ENCODE results near the gene RTN4R. TPM values are rescaled to one million over a fixed set of nuclear protein-coding genes. Genes with fewer than 3 reads are reported as not detected.
"Not testable (repeated sequence)": the region's sequence is repeated elsewhere in the genome, so short reads cannot be mapped to it uniquely, and the experiment has no call there.

RTN4R gene
- total and polyA plus RNA-seq, 9 of the 15 experiments (the other 6 are each of a cell fraction or from before 2014, with no cell fraction given), result 0.04 to 2.8 (median 1.4) TPM; not detected in 3

DNA sequence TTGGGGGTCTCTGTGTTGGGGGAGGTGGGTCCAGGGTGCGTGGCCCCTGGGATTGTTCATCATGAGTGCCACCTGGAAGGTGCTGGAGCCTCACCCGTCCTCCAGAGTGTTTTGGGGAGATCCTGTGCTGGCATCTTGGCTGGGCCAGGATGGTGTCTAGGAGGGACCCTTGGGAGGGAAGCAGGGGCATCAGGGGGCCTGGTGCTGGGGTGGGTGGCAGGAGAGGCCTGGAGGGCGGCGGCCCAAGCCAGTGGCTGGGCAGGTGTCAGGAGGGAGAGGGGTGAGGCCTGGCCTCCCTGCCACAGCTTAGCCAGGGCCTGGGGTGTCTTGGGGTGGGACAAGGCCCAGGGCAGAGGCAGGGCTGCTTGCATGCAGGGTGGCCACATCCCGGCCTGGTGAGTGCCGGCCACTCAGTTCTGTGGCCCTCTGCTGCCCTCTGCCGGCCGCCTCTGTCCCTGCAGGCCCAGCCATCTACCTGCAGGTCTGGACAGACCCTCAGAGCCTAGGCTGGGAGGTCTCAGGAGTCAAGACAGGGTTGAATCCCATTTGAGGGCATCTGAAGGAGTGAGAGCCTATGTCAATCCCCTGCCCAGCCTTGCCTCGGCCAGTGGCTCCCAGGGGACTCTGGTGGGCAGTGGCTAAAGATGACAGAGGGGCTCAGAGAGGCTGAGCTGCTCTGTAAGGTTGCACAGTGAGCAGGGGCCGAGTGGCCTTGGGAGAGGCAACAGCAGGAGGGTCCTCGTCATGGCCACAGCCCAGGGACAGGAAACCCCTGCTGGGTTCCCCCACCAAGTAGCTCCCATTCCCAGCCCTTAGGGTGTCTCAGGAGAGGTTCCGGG is 17.6 kb upstream of the RTN4R start:
- in situ Hi-C loops (cut with MboI) (loop anchor here (5.0 kb wide), 1 partner anchor 1333 kb away; no protein-coding TSS in a partner anchor), intact Hi-C loops (cut with micrococcal nuclease) (loop anchor here (1.0 kb wide), 1 partner anchor 128 kb away; no protein-coding TSS in a partner anchor)
- 6% methylated on average over 12 of the region's 12 CpGs for WGBS (ENCODE audit: insufficient coverage, low coverage, missing lambda C conversion rate)
- not testable (repeated sequence) for H3K4me3 ChIP-seq; H3K9me1 ChIP-seq (ENCODE audit: control insufficient read depth, insufficient read depth, low read length); BruUV-seq (replicated peaks); H3K79me2 ChIP-seq (ENCODE audit: control insufficient read depth, insufficient read depth, low read length); H3K27ac ChIP-seq (ENCODE audit: extremely low read depth, low read depth, low read length); H2AFZ ChIP-seq (ENCODE audit: low read depth, low read length); H3K9ac ChIP-seq (ENCODE audit: insufficient read depth in 1 of 2, low read depth in 2 of 2, low read length in 2 of 2); H3K4me2 ChIP-seq (ENCODE audit: insufficient read depth, low read length); H3K36me3 ChIP-seq (ENCODE audit: control insufficient read depth, insufficient read depth, low read length); H3K9me3 ChIP-seq (replicated peaks; ENCODE audit: control insufficient read depth, insufficient read depth, low read depth, low read length); TF ChIP-seq TOE1 (IDR thresholded peaks at IDR 0.05; ENCODE audit: borderline replicate concordance)
- Histone ChIP-seq H4K20me1 (replicated peaks; ENCODE audit: control insufficient read depth, insufficient read depth, low read length) (peaks cover 39% of the 10 kb centered on the region), H3K27me3 (ENCODE audit: control insufficient read depth in 2 of 2, insufficient read depth in 2 of 2, low read length in 2 of 2) (peaks cover 22 to 67% of the 10 kb centered on the region in 2 experiments), H3K4me1 (replicated peaks in 1 of 2; ENCODE audit: control insufficient read depth in 2 of 2, insufficient read depth in 2 of 2, low read length in 2 of 2) (peaks cover 0 to 23% of the 10 kb centered on the region in 2 experiments; a peak in 1 of 5 replicates)
- CTCF ChIA-PET (ENCODE audit: low intra/inter-chr PET ratio), result interaction anchor here (0.6 to 4.8 kb wide), 9 partner anchors 13 to 567 kb away, joined by 3 to 126 read pairs (median 3); partner anchors contain the start of genes KLHL22 and RTN4R
- ATAC-seq (peak; percentile 93), DNase-seq (ENCODE audit: extremely low read depth in 1 of 4, low spot score in 3 of 4) (peak; percentile 94 to 97 (median 96)), FAIRE-seq (peak; percentile 92)
- POLR2A ChIA-PET, result interaction anchor here (0.6 to 1.3 kb wide), 4 partner anchors 62 to 135 kb away, joined by 3 to 4 read pairs (median 3); partner anchors contain the start of gene CCDC188
- TF ChIP-seq SRF (CRISPR knock-in tag; IDR thresholded peaks at IDR 0.05) (peak in 1 of 2 experiments; percentile 83; a peak in 1 of 4 replicates), STAG1 (CRISPR knock-in tag; IDR thresholded peaks at IDR 0.05; ENCODE audit: borderline replicate concordance) (peak; percentile 99), NONO (IDR thresholded peaks at IDR 0.05; ENCODE audit: low read depth in 2 of 2, low read length in 1 of 2) (peak in 1 of 2 experiments; percentile 35; a peak in 1 of 4 replicates), TOE1 (CRISPR knock-in tag; IDR thresholded peaks at IDR 0.05; ENCODE audit: borderline replicate concordance, low read depth) (peak; percentile 92; the same call in 1 of the 2 replicates), CHD4 (IDR thresholded peaks at IDR 0.05; ENCODE audit: insufficient read depth, insufficient replicate concordance, low read depth, low read length, poor library complexity, severe bottlenecking) (peak; percentile 37), GABPB1 (CRISPR knock-in tag; IDR thresholded peaks at IDR 0.05) (peak; percentile 66; the same call in 1 of the 2 replicates), CBFB (CRISPR knock-in tag; IDR thresholded peaks at IDR 0.05) (peak; percentile 65; the same call in 1 of the 2 replicates), MAFK (IDR thresholded peaks at IDR 0.05; ENCODE audit: low read length) (0 out of 2 replicates have a peak, but pooled peaks have one; percentile 3)
- TF ChIP-seq, protein P1, sequence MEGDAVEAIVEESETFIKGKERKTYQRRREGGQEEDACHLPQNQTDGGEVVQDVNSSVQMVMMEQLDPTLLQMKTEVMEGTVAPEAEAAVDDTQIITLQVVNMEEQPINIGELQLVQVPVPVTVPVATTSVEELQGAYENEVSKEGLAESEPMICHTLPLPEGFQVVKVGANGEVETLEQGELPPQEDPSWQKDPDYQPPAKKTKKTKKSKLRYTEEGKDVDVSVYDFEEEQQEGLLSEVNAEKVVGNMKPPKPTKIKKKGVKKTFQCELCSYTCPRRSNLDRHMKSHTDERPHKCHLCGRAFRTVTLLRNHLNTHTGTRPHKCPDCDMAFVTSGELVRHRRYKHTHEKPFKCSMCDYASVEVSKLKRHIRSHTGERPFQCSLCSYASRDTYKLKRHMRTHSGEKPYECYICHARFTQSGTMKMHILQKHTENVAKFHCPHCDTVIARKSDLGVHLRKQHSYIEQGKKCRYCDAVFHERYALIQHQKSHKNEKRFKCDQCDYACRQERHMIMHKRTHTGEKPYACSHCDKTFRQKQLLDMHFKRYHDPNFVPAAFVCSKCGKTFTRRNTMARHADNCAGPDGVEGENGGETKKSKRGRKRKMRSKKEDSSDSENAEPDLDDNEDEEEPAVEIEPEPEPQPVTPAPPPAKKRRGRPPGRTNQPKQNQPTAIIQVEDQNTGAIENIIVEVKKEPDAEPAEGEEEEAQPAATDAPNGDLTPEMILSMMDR (IDR thresholded peaks at IDR 0.05 in 2 of 3, conservative IDR thresholded peaks at IDR 0.05 in 1 of 3; ENCODE audit: insufficient read depth in 2 of 3, low read depth in 1 of 3, low read length in 3 of 3), result peak; percentile 98 to 100 (median 99)
- TF ChIP-seq, protein P2, sequence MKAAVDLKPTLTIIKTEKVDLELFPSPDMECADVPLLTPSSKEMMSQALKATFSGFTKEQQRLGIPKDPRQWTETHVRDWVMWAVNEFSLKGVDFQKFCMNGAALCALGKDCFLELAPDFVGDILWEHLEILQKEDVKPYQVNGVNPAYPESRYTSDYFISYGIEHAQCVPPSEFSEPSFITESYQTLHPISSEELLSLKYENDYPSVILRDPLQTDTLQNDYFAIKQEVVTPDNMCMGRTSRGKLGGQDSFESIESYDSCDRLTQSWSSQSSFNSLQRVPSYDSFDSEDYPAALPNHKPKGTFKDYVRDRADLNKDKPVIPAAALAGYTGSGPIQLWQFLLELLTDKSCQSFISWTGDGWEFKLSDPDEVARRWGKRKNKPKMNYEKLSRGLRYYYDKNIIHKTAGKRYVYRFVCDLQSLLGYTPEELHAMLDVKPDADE (conservative IDR thresholded peaks at IDR 0.05; ENCODE audit: control insufficient read depth, low read depth, low read length), result 0 out of 2 replicates have a peak, but pooled peaks have one; percentile 62
- TF ChIP-seq, protein P3, sequence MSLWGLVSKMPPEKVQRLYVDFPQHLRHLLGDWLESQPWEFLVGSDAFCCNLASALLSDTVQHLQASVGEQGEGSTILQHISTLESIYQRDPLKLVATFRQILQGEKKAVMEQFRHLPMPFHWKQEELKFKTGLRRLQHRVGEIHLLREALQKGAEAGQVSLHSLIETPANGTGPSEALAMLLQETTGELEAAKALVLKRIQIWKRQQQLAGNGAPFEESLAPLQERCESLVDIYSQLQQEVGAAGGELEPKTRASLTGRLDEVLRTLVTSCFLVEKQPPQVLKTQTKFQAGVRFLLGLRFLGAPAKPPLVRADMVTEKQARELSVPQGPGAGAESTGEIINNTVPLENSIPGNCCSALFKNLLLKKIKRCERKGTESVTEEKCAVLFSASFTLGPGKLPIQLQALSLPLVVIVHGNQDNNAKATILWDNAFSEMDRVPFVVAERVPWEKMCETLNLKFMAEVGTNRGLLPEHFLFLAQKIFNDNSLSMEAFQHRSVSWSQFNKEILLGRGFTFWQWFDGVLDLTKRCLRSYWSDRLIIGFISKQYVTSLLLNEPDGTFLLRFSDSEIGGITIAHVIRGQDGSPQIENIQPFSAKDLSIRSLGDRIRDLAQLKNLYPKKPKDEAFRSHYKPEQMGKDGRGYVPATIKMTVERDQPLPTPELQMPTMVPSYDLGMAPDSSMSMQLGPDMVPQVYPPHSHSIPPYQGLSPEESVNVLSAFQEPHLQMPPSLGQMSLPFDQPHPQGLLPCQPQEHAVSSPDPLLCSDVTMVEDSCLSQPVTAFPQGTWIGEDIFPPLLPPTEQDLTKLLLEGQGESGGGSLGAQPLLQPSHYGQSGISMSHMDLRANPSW (CRISPR knock-in tag; IDR thresholded peaks at IDR 0.05), result peak; percentile 96

Data from K562 (cell line).